ENCODE data around the gene SCN3A. TPM values are rescaled to one million over a fixed set of nuclear protein-coding genes. Genes with fewer than 3 reads are reported as not detected.

The SCN3A gene
- total and polyA plus RNA-seq, 2 donors (not counting 1 experiment from before 2014, with no cell fraction given): 5.4 to 6.1 TPM

GRCh38 chr2:165208094-165208493 is 4.2 kb upstream of the SCN3A start:
- H3K4me1 ChIP-seq (ENCODE audit: control insufficient read depth in 2 of 2, insufficient read depth in 2 of 2, low read length in 2 of 2): peaks cover 0 to 3% of the 10 kb centered on the region in 2 donors
- DNase-seq (no peak), ATAC-seq (ENCODE audit: low read depth) (no peak)
- no peak overlapping the region for H3K27ac ChIP-seq (ENCODE audit: low read length in 2 of 2)
- no peaks in the 10 kb centered on the region for H3K36me3 ChIP-seq (replicated peaks in 1 of 2; ENCODE audit: control extremely low read depth in 1 of 2, control insufficient read depth in 1 of 2, extremely low read depth in 1 of 2, insufficient read depth in 2 of 2, low read length in 1 of 2)
- no peaks in the 10 kb centered on the region for H3K9me3 ChIP-seq (ENCODE audit: control extremely low read depth in 1 of 3, control insufficient read depth in 2 of 3, insufficient read depth in 1 of 3, low read length in 2 of 3)
- 86% methylated on average over 1 of the region's 1 CpG for WGBS (ENCODE audit: insufficient coverage)
- H3K9me3 Mint-ChIP-seq (ENCODE audit: insufficient read depth): no peaks in the 10 kb centered on the region
- no peak for TF ChIP-seq EZH2 (IDR thresholded peaks at IDR 0.05; ENCODE audit: borderline replicate concordance, insufficient read depth, low read depth, low read length, poor library complexity, severe bottlenecking)
- no peak for TF ChIP-seq CTCF (IDR thresholded peaks at IDR 0.05)
- H4K20me1 ChIP-seq (ENCODE audit: control insufficient read depth, insufficient read depth, low read length, poor library complexity, severe bottlenecking): no peaks in the 10 kb centered on the region
- no peak overlapping the region for H3K4me3 Mint-ChIP-seq
- peaks cover 6% of the 10 kb centered on the region for H3K4me1 Mint-ChIP-seq
- H3K27me3 Mint-ChIP-seq: peaks cover 3% of the 10 kb centered on the region
- H3K27ac Mint-ChIP-seq: no peak overlapping the region
- ChIA-PET POLR2A (no interaction called here), CTCF (interaction anchor here (1.2 to 12.1 kb wide), 5 partner anchors 9 to 215 kb away, joined by 3 to 219 read pairs (median 3); no protein-coding TSS in a partner anchor)
- no peak overlapping the region for H3K4me3 ChIP-seq (ENCODE audit: control extremely low read depth in 1 of 5, extremely low read depth in 1 of 5, insufficient read depth in 1 of 5, low read depth in 2 of 5, low read length in 4 of 5)
- intact Hi-C loops (cut with micrococcal nuclease): no loop called here
- no peak overlapping the region for H3K4me2 ChIP-seq (replicated peaks; ENCODE audit: low read depth, low read length, poor library complexity, severe bottlenecking)
- no peak overlapping the region for H2AFZ ChIP-seq (ENCODE audit: insufficient read depth, low read depth, low read length, poor library complexity, severe bottlenecking)
- H3K9ac ChIP-seq (ENCODE audit: low read length): no peak overlapping the region
- peaks cover 4% of the 10 kb centered on the region for H3K79me2 ChIP-seq (ENCODE audit: control insufficient read depth, insufficient read depth, low read length)
- H3K27me3 ChIP-seq (replicated peaks in 1 of 4; ENCODE audit: control extremely low read depth in 1 of 4, control insufficient read depth in 3 of 4, insufficient read depth in 4 of 4, low read length in 3 of 4): no peaks in the 10 kb centered on the region

- WGBS (ENCODE audit: insufficient coverage): 100% methylated on average over 1 of the region's 2 CpGs
- intact Hi-C loops (cut with micrococcal nuclease): loop anchor here (2.0 kb wide), 2 partner anchors 87 to 213 kb away; no protein-coding TSS in a partner anchor
- ChIA-PET POLR2A (no interaction called here), CTCF (interaction anchor here (0.6 to 12.1 kb wide), 4 partner anchors 11 to 257 kb away, joined by 3 to 219 read pairs (median 41); no protein-coding TSS in a partner anchor)
- no peak overlapping the region for H2AFZ ChIP-seq (ENCODE audit: insufficient read depth, low read depth, low read length, poor library complexity, severe bottlenecking)
- no peak overlapping the region for H3K4me3 ChIP-seq (ENCODE audit: control extremely low read depth in 1 of 5, extremely low read depth in 1 of 5, insufficient read depth in 1 of 5, low read depth in 2 of 5, low read length in 4 of 5)
- no peak overlapping the region for H3K27ac Mint-ChIP-seq
- no peaks in the 10 kb centered on the region for H3K36me3 ChIP-seq (replicated peaks in 1 of 2; ENCODE audit: control extremely low read depth in 1 of 2, control insufficient read depth in 1 of 2, extremely low read depth in 1 of 2, insufficient read depth in 2 of 2, low read length in 1 of 2)
- peaks cover 19% of the 10 kb centered on the region for H3K79me2 ChIP-seq (ENCODE audit: control insufficient read depth, insufficient read depth, low read length)
- no peak overlapping the region for H3K4me2 ChIP-seq (replicated peaks; ENCODE audit: low read depth, low read length, poor library complexity, severe bottlenecking)
- ATAC-seq (ENCODE audit: low read depth): no peak
- peaks cover 24% of the 10 kb centered on the region for H3K4me1 Mint-ChIP-seq
- no peaks in the 10 kb centered on the region for H3K9me3 ChIP-seq (ENCODE audit: control extremely low read depth in 1 of 3, control insufficient read depth in 2 of 3, insufficient read depth in 1 of 3, low read length in 2 of 3)
- no peak overlapping the region for H3K9ac ChIP-seq (ENCODE audit: low read length)
- H3K4me3 Mint-ChIP-seq: no peak overlapping the region
- no peak for TF ChIP-seq CTCF (IDR thresholded peaks at IDR 0.05)
- no peak for TF ChIP-seq EZH2 (IDR thresholded peaks at IDR 0.05; ENCODE audit: borderline replicate concordance, insufficient read depth, low read depth, low read length, poor library complexity, severe bottlenecking)
- peaks cover 3% of the 10 kb centered on the region for H3K27me3 Mint-ChIP-seq
- H3K27ac ChIP-seq (ENCODE audit: low read length in 2 of 2): no peak overlapping the region
- no peaks in the 10 kb centered on the region for H4K20me1 ChIP-seq (ENCODE audit: control insufficient read depth, insufficient read depth, low read length, poor library complexity, severe bottlenecking)
- no peak for DNase-seq
- peaks cover 9 to 21% of the 10 kb centered on the region in 2 donors for H3K4me1 ChIP-seq (ENCODE audit: control insufficient read depth in 2 of 2, insufficient read depth in 2 of 2, low read length in 2 of 2)
- no peaks in the 10 kb centered on the region for H3K9me3 Mint-ChIP-seq (ENCODE audit: insufficient read depth)
- H3K27me3 ChIP-seq (replicated peaks in 1 of 4; ENCODE audit: control extremely low read depth in 1 of 4, control insufficient read depth in 3 of 4, insufficient read depth in 4 of 4, low read length in 3 of 4): no peaks in the 10 kb centered on the region
These were observed 2.0 kb upstream of the SCN3A start for GRCh38 chr2:165205865-165206264.
